K562 (cell line): ENCODE results near the gene PDLIM4. TPM values are rescaled to one million over a fixed set of nuclear protein-coding genes. Genes with fewer than 3 reads are reported as not detected.
A peak's percentile ranks its signal among the peaks of the same experiment; 100 is the strongest.

Experiments used
- ATAC-seq: fragments of 200-7000 bp; cut with Tn5 transposase; 3 replicates; pipeline ENCODE4 v1.9.1; 2020; ENCODE audit warnings: moderate library complexity
- BruUV-seq: library from RNA; stranded (reverse); fragments of 400-500 nt; replicated peaks from 2 replicates; lab custom pipeline; 2021; lab: Mats Ljungman, UMichigan
- CTCF ChIA-PET: fragments of 300-600 bp; formaldehyde crosslinking; extraction: SDS; loops from one replicate; lab custom pipeline; 2021; ENCODE audit warnings: low intra/inter-chr PET ratio; lab: Yijun Ruan, JAX
- POLR2A ChIA-PET: fragments of 300-600, 350-650 bp; sonication (Branson Sonifier 250); formaldehyde crosslinking; extraction: SDS; loops from one replicate; lab custom pipeline; 2021; ENCODE audit warnings: antibody characterized with exemption, inconsistent platforms; lab: Yijun Ruan, JAX
- DNase-seq, 4 experiments: peaks; one replicate each; pipeline versions ENCODE4 v3.0.0 to v3.0.0-alpha.2; 2011 to 2018; ENCODE audit warnings: low spot score in 3 of 4, mixed read lengths in 3 of 4; ENCODE audit errors: extremely low read depth in 1 of 4
- FAIRE-seq: peaks from 2 replicates; lab custom pipeline; 2011; peaks lifted over from hg19 to GRCh38; lab: Jason Lieb, UNC
- H2AFZ ChIP-seq: 2 replicates; pipeline ENCODE4 v1.6.0; 2011; ENCODE audit warnings: low read depth, low read length, control low read depth, inconsistent platforms
- H3K27ac ChIP-seq: fragments of 200-600 bp; 3 replicates; pipeline ENCODE4 v1.8.0; 2011; ENCODE audit warnings: low read depth, mild to moderate bottlenecking, control low read depth, inconsistent platforms, low read length, moderate library complexity, mixed read lengths; ENCODE audit errors: extremely low read depth
- H3K27me3 ChIP-seq, 2 experiments: fragments of 300-600 bp in 1 of 2; 2 replicates in 1 of 2; 3 replicates in 1 of 2; pipeline versions ENCODE4 v1.6.0 to v1.8.0; 2011; ENCODE audit warnings: inconsistent platforms in 2 of 2, low read length in 2 of 2, mild to moderate bottlenecking in 1 of 2, mixed read lengths in 1 of 2, moderate library complexity in 1 of 2; ENCODE audit not compliant: control insufficient read depth in 2 of 2, insufficient read depth in 2 of 2
- H3K36me3 ChIP-seq: fragments of 300-600 bp; 3 replicates; pipeline ENCODE4 v1.8.0; 2011; ENCODE audit warnings: mild to moderate bottlenecking, low read length, inconsistent platforms; ENCODE audit not compliant: control insufficient read depth, insufficient read depth
- H3K4me1 ChIP-seq, 2 experiments: fragments of 200-600 bp in 1 of 2; replicated peaks in 1 of 2; 2 replicates in 1 of 2; 3 replicates in 1 of 2; pipeline versions ENCODE4 v1.5.1 to v1.8.0; 2011; ENCODE audit warnings: inconsistent platforms in 2 of 2, low read length in 2 of 2, mild to moderate bottlenecking in 1 of 2, mixed read lengths in 1 of 2, moderate library complexity in 1 of 2; ENCODE audit not compliant: control insufficient read depth in 2 of 2, insufficient read depth in 2 of 2
- H3K4me2 ChIP-seq: 2 replicates; pipeline ENCODE4 v1.6.1; 2011; ENCODE audit warnings: low read length, control low read depth, inconsistent platforms, mixed read lengths; ENCODE audit not compliant: insufficient read depth
- H3K4me3 ChIP-seq: fragments of 200-600 bp; sonication (generic), shearing (Covaris generic); 2 replicates; pipeline ENCODE4 v1.5.1; 2016; ENCODE audit warnings: control low read depth, inconsistent platforms
- H3K79me2 ChIP-seq: fragments of 200-600 bp; 3 replicates; pipeline ENCODE4 v1.8.0; 2011; ENCODE audit warnings: low read length, inconsistent platforms; ENCODE audit not compliant: control insufficient read depth, insufficient read depth
- H3K9ac ChIP-seq, 2 experiments: 2 replicates each; pipeline versions ENCODE4 v1.6.0 to v1.6.1; 2011; ENCODE audit warnings: low read depth in 2 of 2, low read length in 2 of 2, control low read depth in 1 of 2, inconsistent platforms in 1 of 2, mild to moderate bottlenecking in 1 of 2, mixed read lengths in 1 of 2; ENCODE audit not compliant: insufficient read depth in 1 of 2
- H3K9me1 ChIP-seq: one replicate; pipeline ENCODE4 v1.6.0; 2011; ENCODE audit warnings: inconsistent platforms, mild to moderate bottlenecking, low read length, moderate library complexity; ENCODE audit not compliant: control insufficient read depth, insufficient read depth
- H3K9me3 ChIP-seq: replicated peaks from 2 replicates; pipeline ENCODE4 v1.5.1; 2011; ENCODE audit warnings: low read depth, low read length, inconsistent platforms; ENCODE audit not compliant: control insufficient read depth, insufficient read depth
- H4K20me1 ChIP-seq: replicated peaks from 2 replicates; pipeline ENCODE4 v1.6.1; 2011; ENCODE audit warnings: low read length, inconsistent platforms, mixed read lengths; ENCODE audit not compliant: control insufficient read depth, insufficient read depth
- CBX1 ChIP-seq: sonication (generic); IDR thresholded peaks from 2 replicates; pipeline ENCODE4 v1.6.1; 2016; ENCODE audit warnings: antibody characterized with exemption, low read depth, mild to moderate bottlenecking
- ELF4 ChIP-seq: fragments of 450-650 bp; formaldehyde crosslinking; IDR thresholded peaks from 2 replicates; pipeline ENCODE4 v1.4.0; 2022; ENCODE audit warnings: missing genetic modification characterization
- ETV6 ChIP-seq, 3 experiments: fragments of 150-350 bp in 1 of 3; sonication (generic) in 1 of 3; formaldehyde crosslinking in 1 of 3; IDR thresholded peaks; 2 replicates each; pipeline versions ENCODE4 v1.6.1 to v1.8.0; 2014 to 2022; ENCODE audit warnings: borderline replicate concordance in 2 of 3, low read depth in 2 of 3, antibody characterized with exemption in 1 of 3, low read length in 1 of 3, mild to moderate bottlenecking in 1 of 3, missing genetic modification reagents in 1 of 3
- HEY1 ChIP-seq: fragments of 250-450 bp; sonication (Bioruptor Pico); IDR thresholded peaks from 2 replicates; pipeline ENCODE4 v1.5.0; 2020; ENCODE audit warnings: mild to moderate bottlenecking, moderate library complexity, borderline replicate concordance
- HNRNPL ChIP-seq: fragments of 200-400 bp; formaldehyde crosslinking; IDR thresholded peaks from 2 replicates; pipeline ENCODE4 v1.6.1; 2017; ENCODE audit warnings: low read depth, mild to moderate bottlenecking, low read length
- MTA2 ChIP-seq: fragments of 450-650 bp; IDR thresholded peaks from 2 replicates; pipeline ENCODE4 v1.6.1; 2016; ENCODE audit warnings: low read depth
- NBN ChIP-seq: fragments of 450-650 bp; IDR thresholded peaks from 2 replicates; pipeline ENCODE4 v1.6.1; 2016; ENCODE audit warnings: low read depth, mild to moderate bottlenecking
- PHB2 ChIP-seq: fragments of 450-650 bp; IDR thresholded peaks from 2 replicates; pipeline ENCODE4 v1.6.1; 2017; ENCODE audit warnings: low read depth
- PHF20 ChIP-seq: fragments of 450-650 bp; IDR thresholded peaks from 2 replicates; pipeline ENCODE4 v1.6.1; 2018; ENCODE audit not compliant: partially characterized antibody
- RBM14 ChIP-seq: fragments of 200-400 bp; formaldehyde crosslinking; IDR thresholded peaks from 2 replicates; pipeline ENCODE4 v1.6.1; 2018; ENCODE audit warnings: low read depth, mild to moderate bottlenecking, low read length, moderate library complexity, borderline replicate concordance; ENCODE audit not compliant: insufficient read depth
- RBM25 ChIP-seq: fragments of 200-400 bp; formaldehyde crosslinking; IDR thresholded peaks from 2 replicates; pipeline ENCODE4 v1.6.1; 2018; ENCODE audit warnings: low read length, low read depth, moderate library complexity; ENCODE audit not compliant: severe bottlenecking
- RFX7 ChIP-seq: fragments of 250-450 bp; sonication (Bioruptor Pico); IDR thresholded peaks from 2 replicates; pipeline ENCODE4 v1.5.1; 2021; ENCODE audit warnings: mild to moderate bottlenecking
- SMAD1 ChIP-seq: fragments of 150-350 bp; IDR thresholded peaks from 2 replicates; pipeline ENCODE4 v1.6.1; 2014; ENCODE audit warnings: low read length, low read depth; ENCODE audit not compliant: partially characterized antibody
- SRF ChIP-seq, 2 experiments: fragments of 250-450, 450-650 bp in 1 of 2; sonication (Bioruptor Pico) in 1 of 2; sonication (generic) in 1 of 2; formaldehyde crosslinking; IDR thresholded peaks; 2 replicates each; pipeline versions ENCODE4 v1.5.0 to v1.5.1; 2020 to 2022; ENCODE audit warnings: mild to moderate bottlenecking in 1 of 2, missing genetic modification reagents in 1 of 2
- TCF7L2 ChIP-seq: fragments of 150-350 bp; IDR thresholded peaks from 2 replicates; pipeline ENCODE4 v1.6.1; 2016; ENCODE audit warnings: low read depth, mild to moderate bottlenecking, low read length, moderate library complexity
- ZEB2 ChIP-seq: fragments of 450-650 bp; IDR thresholded peaks from 2 replicates; pipeline ENCODE4 v1.6.1; 2016
- ZNF316 ChIP-seq: fragments of 450-650 bp; IDR thresholded peaks from 2 replicates; pipeline ENCODE4 v1.6.1; 2016
- WGBS: fragments of 100-300 bp; shearing (Covaris generic); methylation state at CpG from one replicate; pipeline ENCODE4 v1.1.6; 2016; ENCODE audit warnings: low coverage, mixed read lengths; ENCODE audit not compliant: insufficient coverage; ENCODE audit errors: missing lambda C conversion rate; 5-methylcytosine and 5-hydroxymethylcytosine counted together
- in situ Hi-C: fragments of 300-500 bp; cut with MboI; formaldehyde crosslinking; loops from 4 replicates; pipeline ENCODE4 v1.15.0; 2018; ENCODE audit warnings: inconsistent platforms, mixed read lengths
- intact Hi-C: fragments of 100-400 bp; cut with micrococcal nuclease; formaldehyde crosslinking; loops from 2 replicates; pipeline ENCODE4 v1.14.2; 2022
- polyA plus RNA-seq, 8 experiments: library from polyadenylated mRNA; depleted of rRNA in 4 of 8; stranded (reverse) in 5 of 8; unstranded in 3 of 8; fragments of >200 nt; fragmentation: Nextera tagmentation in 2 of 8; fragmentation: Illumina TruSeq in 1 of 8; extraction: Ambion mirVana in 2 of 8; extraction: Trizol in 1 of 8; gene quantifications; 2 replicates each; pipeline versions ENCODE4 v1.2.1 to v1.2.3, GENCODE V29; 2011 to 2014; ENCODE audit warnings: inconsistent platforms in 1 of 8, missing spikeins in 1 of 8
- total RNA-seq, 7 experiments: library from RNA; depleted of rRNA in 6 of 7; stranded (reverse); fragments of >200 nt in 6 of 7; fragmentation: Illumina TruSeq in 2 of 7; extraction: Trizol in 2 of 7; gene quantifications; 2 replicates each; pipeline versions ENCODE4 v1.2.1 to v1.2.3, GENCODE V29; 2011 to 2021; ENCODE audit warnings: low replicate concordance in 1 of 7
- TF ChIP-seq, protein P1 (sequence below): sonication (generic); formaldehyde crosslinking; IDR thresholded peaks from 2 replicates; pipeline ENCODE4 v1.8.0; 2022; ENCODE audit warnings: mild to moderate bottlenecking, missing genetic modification reagents

The PDLIM4 gene
- total and polyA plus RNA-seq, 9 of the 15 experiments (the other 6 are each of a cell fraction or from before 2014, with no cell fraction given), result 0.28 to 32.8 (median 13.1) TPM

DNA sequence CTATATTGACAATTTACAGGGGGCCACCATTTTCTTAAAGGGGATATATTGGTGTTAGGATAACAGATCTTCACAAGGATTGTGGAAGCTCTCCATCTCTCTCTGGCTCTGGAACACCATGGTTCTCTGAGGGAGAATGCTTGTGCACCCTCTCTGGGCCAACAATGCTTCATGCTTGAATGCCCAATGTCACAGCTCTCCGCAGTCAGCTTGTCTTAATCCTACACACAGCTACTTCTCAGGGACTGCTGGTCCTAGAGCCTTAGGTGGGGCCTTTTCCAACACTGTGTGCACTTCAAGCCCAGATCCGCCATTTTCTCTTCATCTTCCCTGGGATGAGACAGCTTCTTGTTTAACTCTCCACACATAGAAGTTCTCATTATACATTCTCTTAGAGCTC lies 6.9 kb upstream of the PDLIM4 start:
- no peaks in the 10 kb centered on the region for H4K20me1 ChIP-seq
- H3K9me3 ChIP-seq, result peaks cover 4% of the 10 kb centered on the region; the same call in 1 of the 2 replicates
- no peak for TF ChIP-seq SRF (CRISPR knock-in tag; IDR thresholded peaks at IDR 0.05)
- TF ChIP-seq TCF7L2, result no peak
- no peak for TF ChIP-seq HNRNPL
- TF ChIP-seq RBM25, result no peak
- intact Hi-C loops (no loop called here), in situ Hi-C loops (no loop called here)
- 76% methylated on average over 2 of the region's 2 CpGs for WGBS
- no peak overlapping the region for H3K4me2 ChIP-seq
- FAIRE-seq, result no peak
- POLR2A ChIA-PET, result interaction anchor here (0.6 to 1.3 kb wide), 8 partner anchors 9 to 181 kb away, joined by 3 to 6 read pairs (median 4); partner anchors contain the start of gene P4HA2
- H2AFZ ChIP-seq, result peak overlapping the region; percentile 7; the same call in 1 of the 2 replicates
- peaks cover 0 to 3% of the 10 kb centered on the region in 2 experiments; a peak in 1 of 5 replicates for H3K4me1 ChIP-seq
- no peak for ATAC-seq
- CTCF ChIA-PET, result no interaction called here
- H3K27ac ChIP-seq, result no peak overlapping the region
- BruUV-seq, result no TSS peak
- no peak overlapping the region for H3K4me3 ChIP-seq
- H3K9ac ChIP-seq, result no peak overlapping the region
- H3K79me2 ChIP-seq, result no peaks in the 10 kb centered on the region
- H3K27me3 ChIP-seq, result no peaks in the 10 kb centered on the region
- H3K9me1 ChIP-seq, result no peaks in the 10 kb centered on the region
- no peak for DNase-seq
- no peaks in the 10 kb centered on the region for H3K36me3 ChIP-seq

DNA sequence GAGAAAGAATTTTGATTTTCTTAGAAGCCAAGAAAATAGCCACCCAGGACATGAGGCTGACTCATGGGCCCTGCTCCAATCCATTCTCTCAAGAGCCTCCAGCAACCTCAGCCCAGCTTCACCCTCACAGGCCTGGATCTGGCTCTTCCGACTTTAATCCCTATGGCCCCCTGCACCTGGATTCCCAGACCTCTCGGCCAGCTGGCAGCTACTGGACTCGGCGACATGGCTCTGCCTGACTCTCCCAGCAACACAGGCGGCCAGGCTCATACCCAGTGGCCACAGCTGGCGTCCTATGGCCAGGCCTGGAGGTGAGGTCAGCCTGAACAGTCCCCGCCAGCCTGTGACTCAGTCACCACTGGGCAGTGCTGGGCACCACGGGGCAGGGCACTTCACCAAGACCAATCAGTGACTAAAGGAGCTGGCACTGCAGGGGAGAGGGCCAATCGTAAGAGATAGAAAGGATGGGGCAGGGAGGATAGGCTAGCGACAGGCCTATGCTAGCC lies 6.2 kb upstream of the PDLIM4 start:
- no peaks in the 10 kb centered on the region for H3K36me3 ChIP-seq
- intact Hi-C loops, result no loop called here
- H3K9me1 ChIP-seq, result no peaks in the 10 kb centered on the region
- CTCF ChIA-PET, result no interaction called here
- peaks cover 0 to 3% of the 10 kb centered on the region in 2 experiments; a peak in 1 of 5 replicates for H3K4me1 ChIP-seq
- POLR2A ChIA-PET, result interaction anchor here (0.8 to 1.3 kb wide), 5 partner anchors 13 to 25 kb away, joined by 4 to 6 read pairs (median 5); partner anchors contain the start of gene P4HA2
- H3K4me3 ChIP-seq, result no peak overlapping the region
- ATAC-seq (no peak), DNase-seq (no peak), FAIRE-seq (no peak)
- H2AFZ ChIP-seq, result 0 out of 2 replicates have a peak overlapping the region, but pooled peaks have one; percentile 7
- H3K9ac ChIP-seq, result peak overlapping the region in 1 of 2 experiments; percentile 48; a peak in 1 of 4 replicates
- H3K27me3 ChIP-seq, result no peaks in the 10 kb centered on the region
- BruUV-seq, result no TSS peak
- H3K79me2 ChIP-seq, result no peaks in the 10 kb centered on the region
- in situ Hi-C loops, result no loop called here
- 65% methylated on average over 10 of the region's 10 CpGs for WGBS
- H3K27ac ChIP-seq, result no peak overlapping the region
- H4K20me1 ChIP-seq, result no peaks in the 10 kb centered on the region
- no peak overlapping the region for H3K4me2 ChIP-seq
- H3K9me3 ChIP-seq, result no peaks in the 10 kb centered on the region; the same call in 1 of the 2 replicates
- TF ChIP-seq ETV6 (IDR thresholded peaks at IDR 0.05; ENCODE audit: borderline replicate concordance in 1 of 2, low read depth in 2 of 2, low read length in 1 of 2), result no peak
- no peak for TF ChIP-seq ETV6 (CRISPR knock-in tag; IDR thresholded peaks at IDR 0.05; ENCODE audit: borderline replicate concordance)
- TF ChIP-seq ELF4, result no peak
- no peak for TF ChIP-seq PHF20
- TF ChIP-seq ZEB2, result no peak
- TF ChIP-seq MTA2, result no peak
- no peak for TF ChIP-seq RBM14
- no peak for TF ChIP-seq ZNF316
- TF ChIP-seq NBN, result no peak
- TF ChIP-seq HEY1, result no peak
- TF ChIP-seq RFX7 (CRISPR knock-in tag), result no peak
- TF ChIP-seq SMAD1, result no peak
- TF ChIP-seq PHB2, result no peak
- no peak for TF ChIP-seq CBX1
- TF ChIP-seq, protein P1, sequence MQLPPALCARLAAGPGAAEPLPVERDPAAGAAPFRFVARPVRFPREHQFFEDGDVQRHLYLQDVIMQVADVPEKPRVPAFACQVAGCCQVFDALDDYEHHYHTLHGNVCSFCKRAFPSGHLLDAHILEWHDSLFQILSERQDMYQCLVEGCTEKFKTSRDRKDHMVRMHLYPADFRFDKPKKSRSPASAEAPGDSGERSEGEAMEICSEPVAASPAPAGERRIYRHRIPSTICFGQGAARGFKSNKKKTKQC (CRISPR knock-in tag), result no peak
